Adipocyte (in vitro differentiated cells): ENCODE measurements around the gene ACADVL.

Experiments used
- DNase-seq: peaks from one replicate; pipeline ENCODE4 v3.0.0-alpha.2; 2015; ENCODE audit warnings: low read depth
- H3K27me3 ChIP-seq: replicated peaks from 2 replicates; pipeline ENCODE4 v1.7.0; 2013; ENCODE audit warnings: mild to moderate bottlenecking, low read length, moderate library complexity; ENCODE audit not compliant: control insufficient read depth, insufficient read depth
- H3K36me3 ChIP-seq: 2 replicates; pipeline ENCODE4 v1.7.0; 2013; ENCODE audit warnings: low read length, mild to moderate bottlenecking, moderate library complexity; ENCODE audit not compliant: control insufficient read depth, insufficient read depth, severe bottlenecking
- H3K4me1 ChIP-seq: 2 replicates; pipeline ENCODE4 v1.7.0; 2013; ENCODE audit warnings: mild to moderate bottlenecking, low read length, moderate library complexity; ENCODE audit not compliant: control insufficient read depth, insufficient read depth
- H3K4me3 ChIP-seq: 2 replicates; pipeline ENCODE4 v1.7.0; 2013; ENCODE audit warnings: mild to moderate bottlenecking, low read length, moderate library complexity
- H3K9ac ChIP-seq: 2 replicates; pipeline ENCODE4 v1.7.0; 2013; ENCODE audit warnings: mild to moderate bottlenecking, low read length, moderate library complexity
- H3K9me3 ChIP-seq: 2 replicates; pipeline ENCODE4 v1.7.0; 2013; ENCODE audit warnings: mild to moderate bottlenecking, low read length, moderate library complexity; ENCODE audit not compliant: control insufficient read depth

ACADVL gene

DNA sequence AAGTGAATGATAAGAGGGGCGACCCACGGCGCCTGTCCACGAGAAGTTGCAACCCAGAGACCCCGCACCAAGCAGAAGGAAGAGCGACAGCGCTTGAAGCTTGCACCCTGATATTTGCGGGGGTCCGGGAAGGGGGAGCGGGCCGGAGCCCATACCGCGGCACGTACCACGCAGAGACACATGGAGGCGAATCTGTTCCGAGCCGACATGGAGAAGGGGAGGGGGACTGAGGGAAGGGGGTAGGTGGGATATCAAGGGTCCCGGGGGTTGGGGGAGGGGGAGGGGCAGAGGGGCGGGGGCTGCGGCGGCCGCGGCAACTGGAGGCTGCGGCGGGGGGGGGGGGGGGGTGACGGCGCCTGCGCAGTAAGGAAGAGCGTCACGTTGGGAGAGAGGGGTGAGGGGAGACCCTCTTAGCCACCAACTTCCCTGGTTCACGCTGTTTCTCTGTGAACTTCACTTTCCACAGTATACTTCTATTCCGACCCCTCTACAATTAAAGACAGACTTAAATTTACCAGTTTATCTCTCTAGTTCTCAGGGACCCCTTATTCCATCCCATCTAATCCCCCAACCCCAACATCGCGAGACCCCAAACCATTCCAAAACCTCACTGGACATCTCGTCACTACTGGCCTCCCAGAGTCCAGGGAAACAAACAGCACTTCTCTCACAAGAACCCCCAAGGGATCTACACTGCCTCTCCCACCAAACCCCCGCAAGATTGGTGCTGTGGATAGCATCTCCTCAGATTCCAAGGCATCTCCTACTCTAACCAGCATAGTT, 8.1 kb upstream of the ACADVL start:
- Histone ChIP-seq H3K27me3 (no peaks in the 10 kb centered on the region), H3K4me3 (no peak overlapping the region), H3K9ac (no peak overlapping the region), H3K9me3 (no peaks in the 10 kb centered on the region), H3K36me3 (no peaks in the 10 kb centered on the region), H3K4me1 (peaks cover 27% of the 10 kb centered on the region)
- DNase-seq = no peak

DNA sequence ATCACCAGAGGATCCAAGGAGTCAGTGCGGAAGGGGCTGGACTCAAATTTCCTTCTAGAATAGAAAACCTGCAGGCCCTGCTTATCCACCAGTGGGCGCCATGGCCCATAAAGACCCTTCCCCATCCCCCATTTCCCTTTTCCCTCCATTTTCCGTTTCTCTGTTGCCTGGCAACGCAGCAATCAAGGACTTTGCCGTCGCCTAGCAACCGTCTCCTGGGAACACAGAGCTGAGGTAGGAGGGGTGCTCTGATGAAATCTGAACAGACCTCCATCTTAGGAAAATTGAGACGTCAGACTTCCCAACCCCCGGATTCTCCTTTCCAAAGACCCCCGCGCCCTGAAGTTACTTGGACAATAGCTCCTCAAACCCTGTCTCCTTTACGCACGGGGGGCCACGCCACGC, 5.8 kb upstream of the ACADVL start:
- no peak overlapping the region for H3K9ac ChIP-seq
- H3K4me1 ChIP-seq = peaks cover 33% of the 10 kb centered on the region
- no peaks in the 10 kb centered on the region for H3K9me3 ChIP-seq
- H3K27me3 ChIP-seq = no peaks in the 10 kb centered on the region
- peak; percentile 69 for DNase-seq
- no peaks in the 10 kb centered on the region for H3K36me3 ChIP-seq
- H3K4me3 ChIP-seq = peak overlapping the region; percentile 82

DNA sequence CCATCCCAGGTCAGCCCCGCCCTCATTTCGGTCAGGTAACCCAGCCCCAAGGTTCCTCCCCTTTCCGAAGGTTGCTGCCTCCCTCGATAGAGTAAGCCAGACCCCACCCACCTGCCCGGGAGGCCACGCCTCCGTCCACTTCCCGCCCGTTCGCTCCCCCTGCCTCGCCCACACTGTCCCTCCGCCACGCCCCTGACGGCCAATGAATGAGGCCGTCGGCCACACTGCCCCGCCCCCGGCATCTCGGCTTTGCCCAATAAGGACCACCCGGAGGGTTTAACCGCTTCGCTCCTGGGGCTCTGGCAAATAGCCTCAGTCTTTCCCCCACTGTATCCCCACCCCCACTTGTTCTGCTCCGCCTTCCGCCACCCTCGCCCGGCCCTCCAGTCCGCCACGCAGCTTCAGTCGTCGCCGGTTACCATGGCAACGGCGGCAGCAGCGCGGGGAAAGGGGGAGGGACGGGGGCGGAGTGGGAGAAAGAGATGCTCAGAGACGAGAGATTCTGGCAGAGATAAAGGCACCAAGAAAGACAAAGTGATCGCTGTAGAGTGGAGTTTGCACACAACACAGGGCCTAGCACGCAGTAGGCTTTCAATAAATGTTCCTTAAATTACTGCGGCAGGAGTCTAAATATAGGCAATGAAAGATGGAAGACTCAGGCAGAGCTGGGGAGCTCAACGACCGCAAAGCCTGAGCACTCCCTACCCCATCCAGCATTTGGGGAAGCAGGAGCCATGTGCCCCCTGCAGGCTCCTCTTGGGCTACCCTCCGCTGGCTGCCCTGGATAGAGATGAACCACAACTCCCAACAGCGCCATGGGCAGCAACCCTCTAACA, 5.2 kb upstream of the ACADVL start:
- Histone ChIP-seq H3K27me3 (no peaks in the 10 kb centered on the region), H3K4me3 (peak overlapping the region; percentile 82), H3K36me3 (no peaks in the 10 kb centered on the region), H3K9ac (peak overlapping the region; percentile 66), H3K9me3 (no peaks in the 10 kb centered on the region), H3K4me1 (peaks cover 39% of the 10 kb centered on the region)
- peak; percentile 98 for DNase-seq

DNA sequence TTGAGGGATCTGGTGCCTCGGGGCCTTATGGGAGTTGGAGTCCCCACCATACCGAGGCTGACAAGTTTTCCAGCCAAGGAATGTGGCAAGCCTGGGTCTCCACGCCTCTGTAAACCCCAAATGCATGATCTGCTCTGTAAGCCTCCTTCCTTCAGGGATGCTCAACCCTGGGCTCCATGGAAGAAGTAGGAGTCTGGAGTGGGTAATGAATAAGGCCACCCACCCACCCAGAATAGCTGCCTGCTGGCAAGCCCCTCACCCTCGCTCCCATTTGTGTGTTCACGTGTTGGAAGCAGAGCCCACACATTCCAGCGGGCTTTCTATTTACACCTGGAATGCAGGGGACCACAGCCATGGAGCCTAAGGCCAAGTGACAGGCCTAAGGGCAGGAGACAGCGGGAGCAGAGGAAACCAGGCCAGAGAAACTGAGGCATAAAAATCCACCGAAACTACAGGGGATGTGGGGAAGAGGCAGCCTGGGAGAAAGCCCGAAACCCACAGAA, 4.6 kb upstream of the ACADVL start:
- Histone ChIP-seq H3K4me3 (peak overlapping the region; percentile 82), H3K27me3 (no peaks in the 10 kb centered on the region), H3K4me1 (peaks cover 40% of the 10 kb centered on the region), H3K36me3 (no peaks in the 10 kb centered on the region), H3K9me3 (no peaks in the 10 kb centered on the region), H3K9ac (peak overlapping the region; percentile 66)
- DNase-seq = no peak

DNA sequence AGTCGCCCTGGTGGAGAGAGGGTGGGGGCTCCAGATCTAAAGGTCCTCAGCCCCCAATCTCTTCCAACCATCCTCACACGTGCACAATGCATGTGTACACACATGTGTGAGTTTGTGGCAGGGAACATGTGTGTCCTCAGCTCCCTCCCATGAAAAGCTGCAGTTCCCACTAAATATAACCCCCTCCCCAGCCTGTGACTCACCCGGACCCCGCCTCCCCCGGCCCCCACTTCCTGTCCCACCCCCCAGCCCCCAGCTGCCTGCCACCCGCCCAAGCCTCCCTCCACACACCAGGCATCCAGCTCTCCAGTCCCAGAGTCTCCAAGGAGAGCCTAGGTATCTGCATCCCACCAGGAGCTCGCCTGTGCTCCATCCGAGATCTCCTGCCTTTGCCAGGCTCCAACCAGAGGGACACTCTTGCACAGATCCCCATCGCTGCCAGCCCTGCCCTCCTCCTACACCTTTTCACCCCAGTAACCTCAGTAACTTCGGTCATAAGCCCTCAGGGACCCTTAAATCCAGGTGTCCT, 4.0 kb upstream of the ACADVL start:
- Histone ChIP-seq H3K27me3 (no peaks in the 10 kb centered on the region), H3K4me3 (peak overlapping the region; percentile 72), H3K9ac (no peak overlapping the region), H3K4me1 (peaks cover 44% of the 10 kb centered on the region), H3K9me3 (no peaks in the 10 kb centered on the region), H3K36me3 (no peaks in the 10 kb centered on the region)
- DNase-seq = peak; percentile 42

DNA sequence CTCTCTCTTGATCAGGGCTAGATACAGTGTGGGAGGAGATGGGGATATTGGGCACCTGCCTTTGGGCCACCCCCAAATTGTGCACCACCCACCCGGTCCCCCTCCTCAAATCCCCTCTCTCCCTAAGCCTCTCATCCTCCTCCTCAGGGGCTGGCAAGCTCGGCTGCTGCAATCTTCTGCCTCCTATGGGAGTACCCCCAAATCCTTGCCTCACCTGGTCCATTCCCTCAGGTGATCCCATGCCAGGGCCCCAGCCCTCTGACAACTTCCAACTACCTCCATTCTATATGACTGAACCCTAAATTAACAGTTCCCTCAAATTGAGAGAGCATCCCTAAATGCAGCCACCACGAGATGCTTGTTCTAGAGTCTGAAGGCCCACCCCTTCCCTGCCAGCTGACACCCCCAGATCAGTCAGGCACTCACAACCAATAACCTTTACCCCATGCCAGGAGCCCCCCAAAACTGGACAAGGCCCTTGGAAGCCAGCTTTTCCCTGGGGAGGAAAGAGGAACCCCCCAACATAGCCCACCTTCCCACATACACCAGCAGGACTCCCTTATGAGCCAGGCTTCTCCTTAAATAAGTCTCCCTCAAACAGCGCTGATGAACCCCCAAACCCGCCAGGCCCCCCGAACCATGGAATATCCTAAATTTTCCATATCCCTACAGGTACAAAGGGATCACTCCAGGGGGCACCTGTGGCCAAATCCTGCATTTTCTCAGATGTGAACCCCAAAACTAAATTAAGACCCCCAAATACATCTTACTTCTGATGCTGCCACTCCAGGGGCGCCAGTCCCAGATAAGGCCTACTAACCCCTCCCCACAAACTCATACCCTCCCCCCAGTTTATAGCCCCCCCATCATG, 3.3 kb upstream of the ACADVL start:
- H3K9me3 ChIP-seq = no peaks in the 10 kb centered on the region
- peak; percentile 13 for DNase-seq
- H3K4me3 ChIP-seq = peak overlapping the region; percentile 72
- no peaks in the 10 kb centered on the region for H3K36me3 ChIP-seq
- peak overlapping the region; percentile 78 for H3K9ac ChIP-seq
- H3K27me3 ChIP-seq = no peaks in the 10 kb centered on the region
- H3K4me1 ChIP-seq = peaks cover 51% of the 10 kb centered on the region

DNA sequence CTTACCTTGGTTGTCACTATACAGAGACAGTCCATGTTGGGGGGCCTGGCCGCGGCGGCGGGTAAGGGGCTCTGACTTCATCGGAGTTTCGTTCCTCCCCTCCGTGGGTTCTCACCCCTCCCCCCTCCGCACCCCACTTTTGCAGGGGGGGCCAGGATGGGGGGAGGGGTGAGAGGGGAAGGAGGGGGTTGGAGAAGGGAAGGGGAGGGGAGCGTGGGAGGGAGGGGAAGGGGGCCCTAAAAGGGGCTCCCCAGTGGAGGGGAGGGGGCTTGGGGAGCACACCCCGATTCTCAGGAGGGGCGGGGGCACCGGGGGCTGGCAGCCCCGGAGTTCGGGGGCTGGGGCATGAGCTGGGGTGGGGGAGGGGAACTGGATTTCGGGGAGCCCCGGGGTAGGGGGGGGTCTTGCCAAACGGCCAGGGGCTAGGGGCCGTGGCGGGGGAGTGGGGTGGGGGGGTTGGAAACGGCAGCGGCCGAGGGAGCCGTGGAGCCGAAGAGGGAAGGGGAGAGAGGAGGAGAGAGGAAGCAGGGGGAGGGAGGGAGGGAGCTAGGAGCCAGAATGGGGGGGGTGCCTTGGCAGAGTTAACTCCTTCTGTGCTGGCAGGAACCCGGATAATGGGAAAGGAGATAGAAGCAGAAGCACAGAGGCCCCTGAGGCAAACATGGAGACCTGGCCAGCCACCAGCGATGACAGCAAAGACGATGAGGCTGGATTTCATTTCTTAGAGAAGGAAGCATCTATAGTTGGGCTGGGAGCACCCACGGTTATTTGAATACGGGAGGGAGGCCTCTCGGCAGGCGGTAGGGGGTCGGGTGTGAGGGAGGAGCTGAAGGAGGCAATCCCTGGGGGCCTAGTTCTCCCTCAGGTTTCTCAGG, 2.4 kb upstream of the ACADVL start:
- Histone ChIP-seq H3K4me3 (peak overlapping the region; percentile 79), H3K36me3 (peaks cover 8% of the 10 kb centered on the region), H3K4me1 (peaks cover 59% of the 10 kb centered on the region), H3K9ac (peak overlapping the region; percentile 84), H3K9me3 (no peaks in the 10 kb centered on the region), H3K27me3 (no peaks in the 10 kb centered on the region)
- peak; percentile 83 for DNase-seq

DNA sequence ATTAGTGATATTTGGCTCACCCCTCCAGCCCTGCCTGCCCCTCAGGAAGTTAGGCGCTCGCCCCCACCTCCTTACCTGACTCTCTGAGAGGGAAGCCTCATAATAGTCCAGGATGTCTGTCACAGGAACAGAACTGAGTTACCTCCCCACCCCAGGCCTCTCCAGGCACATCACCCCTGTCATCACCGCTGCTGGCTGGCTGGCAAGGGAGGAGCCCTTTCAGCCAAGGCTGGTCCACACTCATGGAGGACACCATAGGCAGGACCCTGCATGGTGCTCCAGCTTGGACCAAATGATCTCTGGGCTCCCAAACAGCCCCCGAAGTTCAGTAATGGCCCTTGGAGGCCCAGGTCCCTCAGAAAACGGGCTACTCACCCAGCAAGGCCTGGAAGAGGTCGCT, 1.6 kb upstream of the ACADVL start:
- DNase-seq = no peak
- no peaks in the 10 kb centered on the region for H3K9me3 ChIP-seq
- no peaks in the 10 kb centered on the region for H3K27me3 ChIP-seq
- peak overlapping the region; percentile 84 for H3K9ac ChIP-seq
- H3K36me3 ChIP-seq = peaks cover 16% of the 10 kb centered on the region
- H3K4me1 ChIP-seq = peaks cover 66% of the 10 kb centered on the region
- peak overlapping the region; percentile 79 for H3K4me3 ChIP-seq

DNA sequence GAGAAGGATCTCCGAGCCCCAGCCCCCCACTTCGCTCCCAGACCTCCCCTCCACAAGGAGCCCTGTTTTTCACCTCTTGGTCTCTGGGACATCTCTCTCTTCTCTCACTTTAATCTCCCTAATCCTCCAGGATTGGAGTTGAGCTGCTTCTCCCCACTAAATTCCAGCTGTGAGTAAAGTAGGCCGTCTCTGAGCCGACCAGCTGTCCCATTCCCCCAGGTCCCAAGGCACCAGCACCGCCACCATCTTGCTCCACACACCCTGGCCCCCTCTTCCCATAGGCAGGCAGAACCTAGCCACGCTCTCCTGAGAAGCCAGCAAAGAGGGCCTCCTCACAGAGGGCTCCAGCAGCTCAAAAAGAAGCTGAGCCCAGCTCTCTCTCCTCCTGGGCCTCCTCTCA, 980 bp upstream of the ACADVL start:
- Histone ChIP-seq H3K9ac (peak overlapping the region; percentile 98), H3K4me1 (peaks cover 70% of the 10 kb centered on the region), H3K36me3 (peaks cover 22% of the 10 kb centered on the region), H3K27me3 (no peaks in the 10 kb centered on the region), H3K4me3 (no peak overlapping the region), H3K9me3 (no peaks in the 10 kb centered on the region)
- no peak for DNase-seq

DNA sequence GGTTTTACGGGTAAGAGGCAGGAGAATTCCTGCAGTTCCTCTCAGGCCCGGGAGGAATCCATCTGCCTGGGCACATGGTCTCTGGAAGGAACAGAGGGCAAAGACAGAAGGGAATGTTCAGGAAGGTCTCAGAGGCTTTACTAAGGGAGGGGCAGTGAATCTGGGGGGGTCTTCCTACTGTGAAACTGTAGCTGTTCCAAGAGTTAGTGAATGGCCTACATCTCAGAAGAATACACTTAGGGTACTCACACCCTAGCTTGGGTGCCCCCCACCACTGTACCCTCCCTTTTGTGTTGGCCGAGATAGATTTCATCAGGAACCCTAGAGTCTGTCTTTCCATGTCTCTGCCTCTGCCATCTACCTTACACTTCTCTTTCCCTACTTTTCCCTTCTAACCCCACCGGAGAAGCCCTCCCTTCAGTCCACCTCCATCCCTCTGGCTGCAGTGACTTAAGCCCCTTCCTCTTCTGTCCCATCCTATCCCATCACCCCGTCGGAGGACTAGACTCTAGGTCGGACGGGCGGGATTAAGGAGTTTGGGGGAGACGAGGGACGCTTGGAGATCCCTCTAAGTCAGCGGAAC, 418 bp upstream of the ACADVL start:
- Histone ChIP-seq H3K4me1 (peaks cover 71% of the 10 kb centered on the region), H3K9me3 (no peaks in the 10 kb centered on the region), H3K36me3 (peaks cover 28% of the 10 kb centered on the region), H3K9ac (peak overlapping the region; percentile 98), H3K27me3 (no peaks in the 10 kb centered on the region), H3K4me3 (peak overlapping the region; percentile 92)
- DNase-seq = no peak
